Uterus (tissue), 4 donors: ENCODE results near the gene CYP3A4. TPM values are rescaled to one million over a fixed set of nuclear protein-coding genes. Genes with fewer than 3 reads are reported as not detected.
"Not testable (repeated sequence)": the region's sequence is repeated elsewhere in the genome, so short reads cannot be mapped to it uniquely, and the experiment has no call there.

Experiments
- DNase-seq, 2 donors: peaks; one replicate each; pipeline ENCODE4 v3.0.0-alpha.2; 2019 to 2020
- H3K27ac ChIP-seq, 2 donors: fragments of 200-600 bp; sonication (generic); 1 replicate in 1 of 2; 2 replicates in 1 of 2; pipeline ENCODE4 v1.5.1; 2016 to 2018
- H3K27me3 ChIP-seq, 2 donors: fragments of 200-600 bp; sonication (generic); one replicate each; pipeline ENCODE4 v1.5.1; 2018 to 2019; ENCODE audit warnings: control low read depth in 1 of 2
- H3K36me3 ChIP-seq, 2 donors: fragments of 200-600 bp; sonication (generic); one replicate each; pipeline ENCODE4 v1.5.1; 2019; ENCODE audit warnings: control low read depth in 1 of 2
- H3K4me1 ChIP-seq, 2 donors: fragments of 200-600 bp; sonication (generic); one replicate each; pipeline ENCODE4 v1.5.1; 2018 to 2019; ENCODE audit warnings: control low read depth in 1 of 2
- H3K4me3 ChIP-seq, 2 donors: fragments of 200-600 bp; sonication (generic); 1 replicate in 1 of 2; 2 replicates in 1 of 2; pipeline ENCODE4 v1.5.1; 2018 to 2019; ENCODE audit warnings: mild to moderate bottlenecking in 1 of 2
- H3K9me3 ChIP-seq, 2 donors: fragments of 200-600 bp; sonication (generic); one replicate each; pipeline ENCODE4 v1.5.1; 2019; ENCODE audit warnings: control low read depth in 1 of 2
- POLR2A ChIP-seq, 2 donors: fragments of 450-650 bp; IDR thresholded peaks; one replicate each; pipeline ENCODE4 v1.6.1; 2016; ENCODE audit warnings: antibody characterized with exemption in 2 of 2, mild to moderate bottlenecking in 1 of 2, moderate library complexity in 1 of 2
- intact Hi-C: fragments of 100-400 bp; cut with DNase I; formaldehyde crosslinking; loops from one replicate; pipeline ENCODE4 v1.15.1; 2023; ENCODE audit warnings: low total_unique reads
- total RNA-seq, 4 donors: library from RNA; depleted of rRNA in 3 of 4; stranded (reverse); fragments of >200 nt in 3 of 4; gene quantifications; one replicate each; pipeline versions ENCODE4 v1.1.0 to v1.2.4, GENCODE V29; 2014 to 2023
- TF ChIP-seq, protein P1 (sequence below), 4 experiments: fragments of 200-600 bp in 2 of 4; fragments of 450-650 bp in 2 of 4; sonication (generic) in 2 of 4; IDR thresholded peaks; one replicate each; pipeline ENCODE4 v1.5.1; 2016 to 2019; ENCODE audit warnings: antibody characterized with exemption in 4 of 4, mild to moderate bottlenecking in 2 of 4, moderate library complexity in 1 of 4
- donor health status: DM: yes; HTN: yes; CAD: no.

The CYP3A4 gene
- total RNA-seq, 4 donors from 2014 or later: 0.18 TPM; not detected in 3

DNA sequence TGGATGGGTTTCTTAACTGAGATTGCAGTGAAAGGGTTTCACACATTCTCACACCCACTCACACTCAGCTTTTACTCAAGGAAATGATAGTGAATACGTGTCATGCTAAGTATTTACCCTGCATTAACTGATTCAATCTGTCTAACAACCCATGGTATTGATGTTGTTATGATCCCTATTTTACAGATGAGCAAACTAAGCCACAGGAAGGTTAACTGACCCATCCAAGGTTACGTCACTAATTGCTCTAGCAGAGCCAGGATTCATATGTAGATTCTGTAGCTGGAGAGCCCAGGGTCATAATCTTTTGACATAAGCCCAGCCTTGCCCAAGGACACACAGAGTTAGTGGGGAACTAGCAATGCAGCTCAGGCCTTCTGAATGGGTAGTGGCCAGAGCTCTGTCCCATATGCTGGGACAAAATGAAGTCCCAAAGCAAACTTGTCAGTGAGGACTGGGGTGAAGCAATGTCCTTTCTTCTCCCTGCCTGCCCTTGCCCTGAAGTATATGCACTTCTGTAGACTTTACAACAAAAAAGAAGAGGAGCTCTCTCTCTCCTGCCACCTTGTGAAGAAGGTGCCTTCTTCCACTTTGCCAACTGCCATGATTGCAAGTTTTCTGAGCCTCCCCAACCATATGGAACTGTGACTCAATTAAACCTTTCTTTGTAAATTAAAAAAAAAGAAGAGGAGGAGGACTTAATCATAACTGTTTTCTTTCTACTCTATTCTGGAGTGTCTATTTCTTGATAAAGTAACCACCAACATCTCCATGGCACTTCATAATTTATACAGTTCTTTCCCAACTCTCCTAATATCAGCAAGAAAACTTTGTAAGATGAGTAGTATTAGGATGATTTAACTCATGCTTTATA, 44.0 kb downstream of the CYP3A4 start:
- H3K4me1 ChIP-seq: no peaks in the 10 kb centered on the region
- H3K36me3 ChIP-seq: no peaks in the 10 kb centered on the region
- DNase-seq: no peak
- no peak overlapping the region for H3K27ac ChIP-seq
- intact Hi-C loops: no loop called here
- no peaks in the 10 kb centered on the region for H3K27me3 ChIP-seq
- no peaks in the 10 kb centered on the region for H3K9me3 ChIP-seq
- H3K4me3 ChIP-seq: no peak overlapping the region
- TF ChIP-seq, protein P1, sequence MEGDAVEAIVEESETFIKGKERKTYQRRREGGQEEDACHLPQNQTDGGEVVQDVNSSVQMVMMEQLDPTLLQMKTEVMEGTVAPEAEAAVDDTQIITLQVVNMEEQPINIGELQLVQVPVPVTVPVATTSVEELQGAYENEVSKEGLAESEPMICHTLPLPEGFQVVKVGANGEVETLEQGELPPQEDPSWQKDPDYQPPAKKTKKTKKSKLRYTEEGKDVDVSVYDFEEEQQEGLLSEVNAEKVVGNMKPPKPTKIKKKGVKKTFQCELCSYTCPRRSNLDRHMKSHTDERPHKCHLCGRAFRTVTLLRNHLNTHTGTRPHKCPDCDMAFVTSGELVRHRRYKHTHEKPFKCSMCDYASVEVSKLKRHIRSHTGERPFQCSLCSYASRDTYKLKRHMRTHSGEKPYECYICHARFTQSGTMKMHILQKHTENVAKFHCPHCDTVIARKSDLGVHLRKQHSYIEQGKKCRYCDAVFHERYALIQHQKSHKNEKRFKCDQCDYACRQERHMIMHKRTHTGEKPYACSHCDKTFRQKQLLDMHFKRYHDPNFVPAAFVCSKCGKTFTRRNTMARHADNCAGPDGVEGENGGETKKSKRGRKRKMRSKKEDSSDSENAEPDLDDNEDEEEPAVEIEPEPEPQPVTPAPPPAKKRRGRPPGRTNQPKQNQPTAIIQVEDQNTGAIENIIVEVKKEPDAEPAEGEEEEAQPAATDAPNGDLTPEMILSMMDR (IDR thresholded peaks at IDR 0.05): no peak
- no peak for TF ChIP-seq POLR2A (IDR thresholded peaks at IDR 0.05)

DNA sequence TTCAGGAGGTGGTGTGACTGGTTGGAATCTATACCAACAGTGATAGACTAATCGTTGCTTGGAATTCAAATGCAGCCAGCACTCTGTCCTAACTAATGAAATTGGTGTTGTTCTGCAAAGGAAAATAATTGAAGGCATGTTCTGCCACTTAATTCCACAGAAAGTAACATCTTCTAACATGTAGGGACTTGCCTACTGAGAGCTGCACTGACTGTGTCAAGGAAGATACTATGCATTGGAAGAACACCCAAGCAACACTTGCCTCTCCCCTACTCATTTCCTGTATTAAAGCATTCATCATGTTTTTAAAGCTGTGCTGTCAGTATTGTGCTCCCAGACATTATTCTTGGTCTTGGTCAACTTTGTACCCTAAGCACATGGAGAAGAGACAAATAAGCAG, 46.3 kb downstream of the CYP3A4 start:
- TF ChIP-seq, protein P1 (IDR thresholded peaks at IDR 0.05): no peak
- TF ChIP-seq POLR2A (IDR thresholded peaks at IDR 0.05): no peak
- H3K4me3 ChIP-seq: no peak overlapping the region

DNA sequence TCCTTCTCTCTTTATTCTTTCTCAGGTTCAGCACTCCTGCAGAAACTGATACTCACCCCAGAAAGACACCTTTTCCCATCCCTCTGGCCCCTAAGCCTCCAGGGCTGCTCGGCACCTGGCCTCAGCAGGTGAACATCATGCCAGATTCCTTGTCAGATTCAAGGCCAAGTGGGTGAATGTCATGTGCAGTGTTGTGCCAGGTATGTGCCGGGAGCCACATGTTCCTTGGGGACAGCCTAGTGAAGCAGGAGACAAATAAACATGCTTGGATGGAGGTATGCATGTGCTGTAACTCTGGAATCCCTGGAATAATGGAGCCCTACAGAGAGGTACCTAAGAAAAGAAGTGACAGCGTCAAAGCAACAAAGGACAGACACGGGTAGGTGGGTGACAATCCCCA, 47.3 kb downstream of the CYP3A4 start:
- H3K36me3 ChIP-seq, H3K9me3 ChIP-seq, H3K4me1 ChIP-seq, H3K4me3 ChIP-seq, intact Hi-C loops, H3K27me3 ChIP-seq, DNase-seq, H3K27ac ChIP-seq: not testable (repeated sequence)

More for the DNA sequence above, 46.3 kb downstream of the CYP3A4 start:
- no peak for DNase-seq
- no peaks in the 10 kb centered on the region for H3K9me3 ChIP-seq
- H3K27ac ChIP-seq: no peak overlapping the region
- no peaks in the 10 kb centered on the region for H3K36me3 ChIP-seq
- no peaks in the 10 kb centered on the region for H3K27me3 ChIP-seq
- intact Hi-C loops: no loop called here
- H3K4me1 ChIP-seq: no peaks in the 10 kb centered on the region

DNA sequence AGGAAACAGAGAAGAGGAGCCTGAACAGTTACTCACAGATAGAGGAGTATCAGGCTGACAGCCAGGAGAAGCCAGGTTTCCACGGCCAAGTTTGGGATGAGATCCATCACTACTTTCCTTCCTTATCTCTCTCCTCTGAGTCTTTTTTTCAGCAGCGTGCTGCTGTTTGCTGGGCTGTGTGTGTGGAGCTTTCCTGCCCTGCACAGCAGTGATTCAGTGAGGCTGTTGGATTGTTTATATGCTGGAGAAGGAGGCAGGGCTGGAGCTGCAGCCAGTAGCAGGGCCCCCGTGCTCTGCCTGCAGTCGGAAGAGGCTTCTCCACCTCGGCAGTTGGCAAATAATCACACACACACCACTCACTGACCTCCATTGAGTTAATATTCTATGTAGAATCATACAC, 49.0 kb downstream of the CYP3A4 start, which contains the start of gene CYP3A7:
TSS of gene CYP3A7 (minus strand) at position 210 of the 400 bp plus-strand sequence. CDS start at position 107, 103 bp downstream.
- no peaks in the 10 kb centered on the region for H3K9me3 ChIP-seq
- no peak within 1 kb of the TSS for H3K27ac ChIP-seq
- H3K4me1 ChIP-seq: no peaks in the 10 kb centered on the region
- intact Hi-C loops: no loop called here
- TF ChIP-seq, protein P1 (IDR thresholded peaks at IDR 0.05): no peak
- TF ChIP-seq POLR2A (IDR thresholded peaks at IDR 0.05): no peak
- DNase-seq: no peak
- no peaks in the 10 kb centered on the region for H3K27me3 ChIP-seq
- no peak within 1 kb of the TSS for H3K4me3 ChIP-seq
- H3K36me3 ChIP-seq: no peaks in the 10 kb centered on the region

GRCh38 chr7:99733448-99733847, 50.5 kb downstream of the CYP3A4 start:
- intact Hi-C loops: no loop called here
- Histone ChIP-seq H3K27me3 (no peaks in the 10 kb centered on the region), H3K36me3 (no peaks in the 10 kb centered on the region), H3K9me3 (no peaks in the 10 kb centered on the region), H3K27ac (no peak overlapping the region), H3K4me3 (no peak overlapping the region), H3K4me1 (no peaks in the 10 kb centered on the region)
- TF ChIP-seq POLR2A (IDR thresholded peaks at IDR 0.05): no peak
- TF ChIP-seq, protein P1 (IDR thresholded peaks at IDR 0.05): no peak
- DNase-seq: no peak
